GM10266 (cell line): ENCODE measurements around the gene OR5K1.

Experiments
- DNase-seq: peaks from one replicate; pipeline ENCODE4 v3.0.0; 2012; ENCODE audit errors: extremely low spot score
- TF ChIP-seq, protein P1 (sequence below): IDR thresholded peaks from 2 replicates; pipeline ENCODE4 v1.5.1; 2012; ENCODE audit warnings: mild to moderate bottlenecking, low read depth; ENCODE audit not compliant: control insufficient read depth, insufficient read depth; ENCODE audit errors: missing control alignments

The OR5K1 gene

GRCh38 chr3:98462901-98463300 lies at the start of gene OR5K1:
Gene OR5K1 (plus strand): TSS chr3:98463201. CDS start chr3:98469577, 6,376 bp downstream.
- DNase-seq, result no peak
- TF ChIP-seq, protein P1, sequence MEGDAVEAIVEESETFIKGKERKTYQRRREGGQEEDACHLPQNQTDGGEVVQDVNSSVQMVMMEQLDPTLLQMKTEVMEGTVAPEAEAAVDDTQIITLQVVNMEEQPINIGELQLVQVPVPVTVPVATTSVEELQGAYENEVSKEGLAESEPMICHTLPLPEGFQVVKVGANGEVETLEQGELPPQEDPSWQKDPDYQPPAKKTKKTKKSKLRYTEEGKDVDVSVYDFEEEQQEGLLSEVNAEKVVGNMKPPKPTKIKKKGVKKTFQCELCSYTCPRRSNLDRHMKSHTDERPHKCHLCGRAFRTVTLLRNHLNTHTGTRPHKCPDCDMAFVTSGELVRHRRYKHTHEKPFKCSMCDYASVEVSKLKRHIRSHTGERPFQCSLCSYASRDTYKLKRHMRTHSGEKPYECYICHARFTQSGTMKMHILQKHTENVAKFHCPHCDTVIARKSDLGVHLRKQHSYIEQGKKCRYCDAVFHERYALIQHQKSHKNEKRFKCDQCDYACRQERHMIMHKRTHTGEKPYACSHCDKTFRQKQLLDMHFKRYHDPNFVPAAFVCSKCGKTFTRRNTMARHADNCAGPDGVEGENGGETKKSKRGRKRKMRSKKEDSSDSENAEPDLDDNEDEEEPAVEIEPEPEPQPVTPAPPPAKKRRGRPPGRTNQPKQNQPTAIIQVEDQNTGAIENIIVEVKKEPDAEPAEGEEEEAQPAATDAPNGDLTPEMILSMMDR, result no peak

- no peak for DNase-seq
- TF ChIP-seq, protein P1, result no peak
Measured at GRCh38 chr3:98432575-98432974, 30.4 kb upstream of the OR5K1 start.

DNA sequence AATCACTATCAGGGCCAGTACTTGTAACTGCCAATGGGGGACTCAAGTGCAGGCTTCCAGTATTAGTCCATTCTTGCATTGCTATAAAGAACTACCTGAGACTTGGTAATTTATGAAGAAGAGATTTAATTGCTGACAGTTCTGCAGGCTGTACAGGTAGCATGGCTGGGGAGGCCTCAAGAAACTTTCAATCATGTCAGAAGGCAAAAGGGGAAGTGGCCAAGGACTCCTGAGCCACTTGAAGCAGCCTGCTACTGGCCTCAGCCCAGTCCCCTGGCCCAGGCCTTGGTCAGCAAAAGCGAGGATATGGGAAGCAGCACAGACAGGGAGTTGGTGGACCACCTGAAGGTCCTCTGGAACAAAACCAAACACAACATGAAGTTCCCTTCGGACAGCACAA lies 29.2 kb upstream of the OR5K1 start:
- no peak for DNase-seq

DNA sequence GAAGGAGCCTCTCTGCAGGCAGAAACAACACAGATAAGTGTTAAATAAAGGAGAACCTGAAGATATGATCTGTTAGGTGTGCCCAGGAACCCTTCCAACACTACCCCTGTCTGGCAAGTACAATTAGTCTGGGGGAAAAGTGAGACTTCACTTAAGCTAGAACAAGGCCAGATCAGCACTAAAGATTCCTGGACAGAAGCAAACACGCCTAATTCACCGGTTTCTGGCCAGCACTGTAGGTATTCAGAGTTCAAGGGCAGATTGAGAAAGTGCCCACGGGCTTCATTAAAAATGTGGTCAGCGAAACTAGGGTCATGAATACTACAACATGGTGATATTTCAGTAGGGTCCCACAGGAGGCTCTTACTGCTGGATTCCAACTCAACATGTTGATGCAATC lies 28.6 kb upstream of the OR5K1 start:
- TF ChIP-seq, protein P1, result no peak
- no peak for DNase-seq

More for the DNA sequence above, 29.2 kb upstream of the OR5K1 start:
- TF ChIP-seq, protein P1, result no peak

GRCh38 chr3:98440283-98440682 lies 22.7 kb upstream of the OR5K1 start:
- DNase-seq, result no peak
- TF ChIP-seq, protein P1, result no peak

GRCh38 chr3:98445949-98446406 lies 17.0 kb upstream of the OR5K1 start:
- TF ChIP-seq, protein P1, result no peak
- DNase-seq, result peak; percentile 13

GRCh38 chr3:98449606-98450193 lies 13.3 kb upstream of the OR5K1 start:
- TF ChIP-seq, protein P1, result no peak
- DNase-seq, result no peak
